ENCODE data around the gene CTSC. TPM values are rescaled to one million over a fixed set of nuclear protein-coding genes. Genes with fewer than 3 reads are reported as not detected.

Gene CTSC
- polyA plus RNA-seq, 1 donor (not counting 4 experiments of a cell fraction or from before 2014, with no cell fraction given) = 658 TPM

GRCh38 chr11:88266919-88267318, 70.6 kb downstream of the CTSC start:
- Histone ChIP-seq H3K4me1 (ENCODE audit: control insufficient read depth, extremely low read depth, insufficient read depth, low read length) (no peaks in the 10 kb centered on the region), H4K20me1 (ENCODE audit: control insufficient read depth, extremely low read depth, insufficient read depth, low read length) (no peaks in the 10 kb centered on the region), H3K79me2 (ENCODE audit: control insufficient read depth, insufficient read depth, low read length) (no peaks in the 10 kb centered on the region), H3K36me3 (ENCODE audit: control insufficient read depth in 2 of 2, extremely low read depth in 1 of 2, insufficient read depth in 2 of 2, low read length in 2 of 2) (peaks cover 0 to 3% of the 10 kb centered on the region in 2 experiments), H3K27ac (ENCODE audit: control insufficient read depth, insufficient read depth, low read length) (no peak overlapping the region), H2AFZ (ENCODE audit: control insufficient read depth, low read length) (no peak overlapping the region), H3K4me3 (ENCODE audit: control insufficient read depth in 2 of 3, extremely low read depth in 1 of 3, insufficient read depth in 2 of 3, low read depth in 1 of 3, low read length in 3 of 3) (no peak overlapping the region), H3K9ac (ENCODE audit: control insufficient read depth, extremely low read depth, insufficient read depth, low read length) (no peak overlapping the region), H3K9me1 (ENCODE audit: control insufficient read depth, extremely low read depth, insufficient read depth, low read length) (no peaks in the 10 kb centered on the region), H3K27me3 (ENCODE audit: control insufficient read depth, extremely low read depth, insufficient read depth, low read length) (no peaks in the 10 kb centered on the region), H3K4me2 (ENCODE audit: control insufficient read depth, extremely low read depth, insufficient read depth, low read depth, low read length) (no peak overlapping the region), H3K9me3 (ENCODE audit: control insufficient read depth, low read depth, low read length) (no peaks in the 10 kb centered on the region)
- dilution Hi-C loops (cut with MboI; ENCODE audit: extremely low pct_ligation_motif_present, low sequenced_read_pairs) = no loop called here
- no peak for FAIRE-seq
- no peak for DNase-seq (ENCODE audit: low read depth, low spot score)
- TF ChIP-seq CTCF (optimal IDR thresholded peaks at IDR 0.05 in 1 of 3, IDR thresholded peaks at IDR 0.05 in 1 of 3, conservative IDR thresholded peaks at IDR 0.05 in 1 of 3; ENCODE audit: extremely low read depth in 1 of 3, insufficient read depth in 2 of 3, low read length in 3 of 3) (no peak), EZH2 (IDR thresholded peaks at IDR 0.05; ENCODE audit: low read length) (no peak)

- dilution Hi-C loops (cut with MboI; ENCODE audit: extremely low pct_ligation_motif_present, low sequenced_read_pairs) = no loop called here
These were observed 71.4 kb downstream of the CTSC start for GRCh38 chr11:88266157-88266556.

More at GRCh38 chr11:88266157-88266556, 71.4 kb downstream of the CTSC start:
- FAIRE-seq (no peak), DNase-seq (ENCODE audit: low read depth, low spot score) (no peak)
- no peaks in the 10 kb centered on the region for H3K9me1 ChIP-seq (ENCODE audit: control insufficient read depth, extremely low read depth, insufficient read depth, low read length)
- no peaks in the 10 kb centered on the region for H3K4me1 ChIP-seq (ENCODE audit: control insufficient read depth, extremely low read depth, insufficient read depth, low read length)
- TF ChIP-seq CTCF (optimal IDR thresholded peaks at IDR 0.05 in 1 of 3, IDR thresholded peaks at IDR 0.05 in 1 of 3, conservative IDR thresholded peaks at IDR 0.05 in 1 of 3; ENCODE audit: extremely low read depth in 1 of 3, insufficient read depth in 2 of 3, low read length in 3 of 3) = no peak
- TF ChIP-seq EZH2 (IDR thresholded peaks at IDR 0.05; ENCODE audit: low read length) = no peak
- no peak overlapping the region for H3K4me2 ChIP-seq (ENCODE audit: control insufficient read depth, extremely low read depth, insufficient read depth, low read depth, low read length)
- no peak overlapping the region for H3K4me3 ChIP-seq (ENCODE audit: control insufficient read depth in 2 of 3, extremely low read depth in 1 of 3, insufficient read depth in 2 of 3, low read depth in 1 of 3, low read length in 3 of 3)
- H3K79me2 ChIP-seq (ENCODE audit: control insufficient read depth, insufficient read depth, low read length) = no peaks in the 10 kb centered on the region
- no peaks in the 10 kb centered on the region for H3K27me3 ChIP-seq (ENCODE audit: control insufficient read depth, extremely low read depth, insufficient read depth, low read length)
- peaks cover 0 to 3% of the 10 kb centered on the region in 2 experiments for H3K36me3 ChIP-seq (ENCODE audit: control insufficient read depth in 2 of 2, extremely low read depth in 1 of 2, insufficient read depth in 2 of 2, low read length in 2 of 2)
- no peaks in the 10 kb centered on the region for H3K9me3 ChIP-seq (ENCODE audit: control insufficient read depth, low read depth, low read length)
- no peaks in the 10 kb centered on the region for H4K20me1 ChIP-seq (ENCODE audit: control insufficient read depth, extremely low read depth, insufficient read depth, low read length)
- no peak overlapping the region for H3K9ac ChIP-seq (ENCODE audit: control insufficient read depth, extremely low read depth, insufficient read depth, low read length)
- H2AFZ ChIP-seq (ENCODE audit: control insufficient read depth, low read length) = no peak overlapping the region
- no peak overlapping the region for H3K27ac ChIP-seq (ENCODE audit: control insufficient read depth, insufficient read depth, low read length)

All from keratinocyte (primary cell).